K562 (cell line): ENCODE results near the gene IL6ST. TPM values are rescaled to one million over a fixed set of nuclear protein-coding genes. Genes with fewer than 3 reads are reported as not detected.

ENCODE experiments used
- ATAC-seq: fragments of 200-7000 bp; cut with Tn5 transposase; 3 replicates; pipeline ENCODE4 v1.9.1; 2020; ENCODE audit warnings: moderate library complexity
- BruUV-seq: library from RNA; stranded (reverse); fragments of 400-500 nt; replicated peaks from 2 replicates; lab custom pipeline; 2021; lab: Mats Ljungman, UMichigan
- CTCF ChIA-PET: fragments of 300-600 bp; formaldehyde crosslinking; extraction: SDS; loops from one replicate; lab custom pipeline; 2021; ENCODE audit warnings: low intra/inter-chr PET ratio; lab: Yijun Ruan, JAX
- POLR2A ChIA-PET: fragments of 300-600, 350-650 bp; sonication (Branson Sonifier 250); formaldehyde crosslinking; extraction: SDS; loops from one replicate; lab custom pipeline; 2021; ENCODE audit warnings: antibody characterized with exemption, inconsistent platforms; lab: Yijun Ruan, JAX
- DNase-seq, 4 experiments: peaks; one replicate each; pipeline versions ENCODE4 v3.0.0 to v3.0.0-alpha.2; 2011 to 2018; ENCODE audit warnings: low spot score in 3 of 4, mixed read lengths in 3 of 4; ENCODE audit errors: extremely low read depth in 1 of 4
- FAIRE-seq: peaks from 2 replicates; lab custom pipeline; 2011; peaks lifted over from hg19 to GRCh38; lab: Jason Lieb, UNC
- H2AFZ ChIP-seq: 2 replicates; pipeline ENCODE4 v1.6.0; 2011; ENCODE audit warnings: low read depth, low read length, control low read depth, inconsistent platforms
- H3K27ac ChIP-seq: fragments of 200-600 bp; 3 replicates; pipeline ENCODE4 v1.8.0; 2011; ENCODE audit warnings: low read depth, mild to moderate bottlenecking, control low read depth, inconsistent platforms, low read length, moderate library complexity, mixed read lengths; ENCODE audit errors: extremely low read depth
- H3K27me3 ChIP-seq, 2 experiments: fragments of 300-600 bp in 1 of 2; 2 replicates in 1 of 2; 3 replicates in 1 of 2; pipeline versions ENCODE4 v1.6.0 to v1.8.0; 2011; ENCODE audit warnings: inconsistent platforms in 2 of 2, low read length in 2 of 2, mild to moderate bottlenecking in 1 of 2, mixed read lengths in 1 of 2, moderate library complexity in 1 of 2; ENCODE audit not compliant: control insufficient read depth in 2 of 2, insufficient read depth in 2 of 2
- H3K36me3 ChIP-seq: fragments of 300-600 bp; 3 replicates; pipeline ENCODE4 v1.8.0; 2011; ENCODE audit warnings: mild to moderate bottlenecking, low read length, inconsistent platforms; ENCODE audit not compliant: control insufficient read depth, insufficient read depth
- H3K4me1 ChIP-seq, 2 experiments: fragments of 200-600 bp in 1 of 2; replicated peaks in 1 of 2; 2 replicates in 1 of 2; 3 replicates in 1 of 2; pipeline versions ENCODE4 v1.5.1 to v1.8.0; 2011; ENCODE audit warnings: inconsistent platforms in 2 of 2, low read length in 2 of 2, mild to moderate bottlenecking in 1 of 2, mixed read lengths in 1 of 2, moderate library complexity in 1 of 2; ENCODE audit not compliant: control insufficient read depth in 2 of 2, insufficient read depth in 2 of 2
- H3K4me2 ChIP-seq: 2 replicates; pipeline ENCODE4 v1.6.1; 2011; ENCODE audit warnings: low read length, control low read depth, inconsistent platforms, mixed read lengths; ENCODE audit not compliant: insufficient read depth
- H3K4me3 ChIP-seq: fragments of 200-600 bp; sonication (generic), shearing (Covaris generic); 2 replicates; pipeline ENCODE4 v1.5.1; 2016; ENCODE audit warnings: control low read depth, inconsistent platforms
- H3K79me2 ChIP-seq: fragments of 200-600 bp; 3 replicates; pipeline ENCODE4 v1.8.0; 2011; ENCODE audit warnings: low read length, inconsistent platforms; ENCODE audit not compliant: control insufficient read depth, insufficient read depth
- H3K9ac ChIP-seq, 2 experiments: 2 replicates each; pipeline versions ENCODE4 v1.6.0 to v1.6.1; 2011; ENCODE audit warnings: low read depth in 2 of 2, low read length in 2 of 2, control low read depth in 1 of 2, inconsistent platforms in 1 of 2, mild to moderate bottlenecking in 1 of 2, mixed read lengths in 1 of 2; ENCODE audit not compliant: insufficient read depth in 1 of 2
- H3K9me1 ChIP-seq: one replicate; pipeline ENCODE4 v1.6.0; 2011; ENCODE audit warnings: inconsistent platforms, mild to moderate bottlenecking, low read length, moderate library complexity; ENCODE audit not compliant: control insufficient read depth, insufficient read depth
- H3K9me3 ChIP-seq: replicated peaks from 2 replicates; pipeline ENCODE4 v1.5.1; 2011; ENCODE audit warnings: low read depth, low read length, inconsistent platforms; ENCODE audit not compliant: control insufficient read depth, insufficient read depth
- H4K20me1 ChIP-seq: replicated peaks from 2 replicates; pipeline ENCODE4 v1.6.1; 2011; ENCODE audit warnings: low read length, inconsistent platforms, mixed read lengths; ENCODE audit not compliant: control insufficient read depth, insufficient read depth
- BRCA1 ChIP-seq, 2 experiments: fragments of 450-650 bp in 1 of 2; sonication (generic) in 1 of 2; formaldehyde crosslinking in 1 of 2; IDR thresholded peaks; 2 replicates each; pipeline versions ENCODE4 v1.5.0 to v1.6.1; 2017 to 2020; ENCODE audit warnings: mild to moderate bottlenecking in 1 of 2, missing genetic modification reagents in 1 of 2
- NR4A1 ChIP-seq, 2 experiments: fragments of 250-450 bp in 1 of 2; fragments of 450-650 bp in 1 of 2; sonication (Bioruptor Pico) in 1 of 2; IDR thresholded peaks; 2 replicates each; pipeline versions ENCODE4 v1.4.0 to v1.6.1; 2016 to 2020; ENCODE audit warnings: mild to moderate bottlenecking in 2 of 2, missing compliant biosample characterization in 1 of 2, missing genetic modification characterization in 1 of 2, moderate library complexity in 1 of 2
- RBM14 ChIP-seq: fragments of 200-400 bp; formaldehyde crosslinking; IDR thresholded peaks from 2 replicates; pipeline ENCODE4 v1.6.1; 2018; ENCODE audit warnings: low read depth, mild to moderate bottlenecking, low read length, moderate library complexity, borderline replicate concordance; ENCODE audit not compliant: insufficient read depth
- RCOR1 ChIP-seq, 2 experiments: IDR thresholded peaks; 2 replicates each; pipeline ENCODE4 v1.6.1; 2012; ENCODE audit warnings: low read depth in 2 of 2, low read length in 2 of 2, borderline replicate concordance in 1 of 2, improper control_type of control experiment in 1 of 2
- TGIF2 ChIP-seq: sonication (generic); formaldehyde crosslinking; IDR thresholded peaks from 2 replicates; pipeline ENCODE4 v1.8.1; 2022; ENCODE audit warnings: mild to moderate bottlenecking, missing genetic modification reagents, moderate library complexity
- THRA ChIP-seq: fragments of 450-650 bp; IDR thresholded peaks from 2 replicates; pipeline ENCODE4 v1.6.1; 2017; ENCODE audit warnings: mild to moderate bottlenecking, moderate library complexity
- ZBTB33 ChIP-seq: sonication (generic); formaldehyde crosslinking; IDR thresholded peaks from 2 replicates; pipeline ENCODE4 v1.8.1; 2023; ENCODE audit warnings: mild to moderate bottlenecking, missing genetic modification reagents
- ZHX1 ChIP-seq: fragments of 150-350 bp; conservative IDR thresholded peaks from 2 replicates; pipeline ENCODE4 v1.6.1; 2014; ENCODE audit warnings: low read length
- whole genome bisulfite sequencing: fragments of 100-300 bp; shearing (Covaris generic); methylation state at CpG from one replicate; pipeline ENCODE4 v1.1.6; 2016; ENCODE audit warnings: low coverage, mixed read lengths; ENCODE audit not compliant: insufficient coverage; ENCODE audit errors: missing lambda C conversion rate; 5-methylcytosine and 5-hydroxymethylcytosine counted together
- in situ Hi-C: fragments of 300-500 bp; cut with MboI; formaldehyde crosslinking; loops from 4 replicates; pipeline ENCODE4 v1.15.0; 2018; ENCODE audit warnings: inconsistent platforms, mixed read lengths
- intact Hi-C: fragments of 100-400 bp; cut with micrococcal nuclease; formaldehyde crosslinking; loops from 2 replicates; pipeline ENCODE4 v1.14.2; 2022
- polyA plus RNA-seq, 8 experiments: library from polyadenylated mRNA; depleted of rRNA in 4 of 8; stranded (reverse) in 5 of 8; unstranded in 3 of 8; fragments of >200 nt; fragmentation: Nextera tagmentation in 2 of 8; fragmentation: Illumina TruSeq in 1 of 8; extraction: Ambion mirVana in 2 of 8; extraction: Trizol in 1 of 8; gene quantifications; 2 replicates each; pipeline versions ENCODE4 v1.2.1 to v1.2.3, GENCODE V29; 2011 to 2014; ENCODE audit warnings: inconsistent platforms in 1 of 8, missing spikeins in 1 of 8
- total RNA-seq, 7 experiments: library from RNA; depleted of rRNA in 6 of 7; stranded (reverse); fragments of >200 nt in 6 of 7; fragmentation: Illumina TruSeq in 2 of 7; extraction: Trizol in 2 of 7; gene quantifications; 2 replicates each; pipeline versions ENCODE4 v1.2.1 to v1.2.3, GENCODE V29; 2011 to 2021; ENCODE audit warnings: low replicate concordance in 1 of 7
- TF ChIP-seq, protein P1 (sequence below), 2 experiments: fragments of 450-650 bp in 1 of 2; sonication (generic) in 1 of 2; formaldehyde crosslinking; conservative IDR thresholded peaks; 2 replicates each; pipeline versions ENCODE4 v1.4.0 to v1.8.1; 2020 to 2022; ENCODE audit warnings: mild to moderate bottlenecking in 1 of 2, missing genetic modification reagents in 1 of 2

Gene IL6ST
- total and polyA plus RNA-seq, 9 of the 15 experiments (the other 6 are each of a cell fraction or from before 2014, with no cell fraction given), result 2.0 to 27.0 (median 7.9) TPM

DNA sequence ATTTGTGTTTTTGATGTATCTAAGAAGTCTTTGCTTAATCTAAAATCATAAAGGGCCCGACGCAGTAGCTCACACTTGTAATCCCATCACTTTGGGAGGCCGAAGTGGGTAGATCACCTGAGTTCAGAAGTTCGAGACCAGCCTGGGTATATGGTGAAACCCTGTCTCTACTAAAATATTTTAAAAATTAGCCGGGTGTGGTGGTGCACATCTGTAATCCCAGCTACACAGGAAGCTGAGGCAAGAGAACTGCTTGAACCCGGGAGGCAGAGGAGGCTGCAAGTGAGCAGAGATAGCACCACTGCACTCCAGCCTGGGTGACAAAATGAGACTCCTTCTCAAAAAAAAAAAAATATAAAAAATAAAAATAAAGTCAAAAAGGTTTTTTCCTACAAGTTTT, 9.6 kb downstream of the IL6ST start:
- Histone ChIP-seq H3K9me1 (no peaks in the 10 kb centered on the region), H3K36me3 (peaks cover 11% of the 10 kb centered on the region; the same call in 2 of the 3 replicates), H3K4me1 (no peaks in the 10 kb centered on the region), H3K27ac (no peak overlapping the region), H3K4me3 (no peak overlapping the region), H3K9ac (no peak overlapping the region), H3K9me3 (no peaks in the 10 kb centered on the region), H3K79me2 (peaks cover 41% of the 10 kb centered on the region), H3K27me3 (no peaks in the 10 kb centered on the region), H2AFZ (no peak overlapping the region), H4K20me1 (0 out of 2 replicates have a peak, but pooled peaks cover 3% of the 10 kb centered on the region), H3K4me2 (no peak overlapping the region)
- DNase-seq, result no peak
- FAIRE-seq, result no peak
- CTCF ChIA-PET, result no interaction called here
- WGBS, result 80% methylated on average over 6 of the region's 6 CpGs
- no peak for ATAC-seq
- intact Hi-C loops (no loop called here), in situ Hi-C loops (no loop called here)
- BruUV-seq, result no TSS peak
- POLR2A ChIA-PET, result no interaction called here
- TF ChIP-seq TGIF2, result no peak
- TF ChIP-seq ZBTB33, result no peak
- no peak for TF ChIP-seq RBM14
- TF ChIP-seq BRCA1 (IDR thresholded peaks at IDR 0.05), result no peak
- TF ChIP-seq BRCA1 (CRISPR knock-in tag; IDR thresholded peaks at IDR 0.05), result no peak
- no peak for TF ChIP-seq ZHX1
- TF ChIP-seq RCOR1 (IDR thresholded peaks at IDR 0.05; ENCODE audit: borderline replicate concordance in 1 of 2, low read depth in 2 of 2, low read length in 2 of 2), result no peak
- TF ChIP-seq NR4A1 (CRISPR knock-in tag; IDR thresholded peaks at IDR 0.05), result no peak
- no peak for TF ChIP-seq NR4A1 (tag; IDR thresholded peaks at IDR 0.05)
- no peak for TF ChIP-seq THRA
- TF ChIP-seq, protein P1, sequence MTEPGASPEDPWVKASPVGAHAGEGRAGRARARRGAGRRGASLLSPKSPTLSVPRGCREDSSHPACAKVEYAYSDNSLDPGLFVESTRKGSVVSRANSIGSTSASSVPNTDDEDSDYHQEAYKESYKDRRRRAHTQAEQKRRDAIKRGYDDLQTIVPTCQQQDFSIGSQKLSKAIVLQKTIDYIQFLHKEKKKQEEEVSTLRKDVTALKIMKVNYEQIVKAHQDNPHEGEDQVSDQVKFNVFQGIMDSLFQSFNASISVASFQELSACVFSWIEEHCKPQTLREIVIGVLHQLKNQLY (CRISPR knock-in tag; conservative IDR thresholded peaks at IDR 0.05), result no peak
